Osteoblast (primary cell): Measurements from ENCODE around the gene FTO. TPM values are rescaled to one million over a fixed set of nuclear protein-coding genes. Genes with fewer than 3 reads are reported as not detected.

Source experiments
- DNase-seq: peaks from one replicate; pipeline ENCODE4 v3.0.0; 2011; ENCODE audit warnings: low spot score, mixed read lengths; ENCODE audit not compliant: insufficient read length; ENCODE audit errors: missing footprints
- H2AFZ ChIP-seq: 2 replicates; pipeline ENCODE4 v1.6.0; 2011; ENCODE audit warnings: mild to moderate bottlenecking, low read length
- H3K27ac ChIP-seq: 2 replicates; pipeline ENCODE4 v1.5.1; 2011; ENCODE audit warnings: mild to moderate bottlenecking, low read depth, low read length, moderate library complexity
- H3K27me3 ChIP-seq: 2 replicates; pipeline ENCODE4 v1.6.0; 2012; ENCODE audit warnings: mild to moderate bottlenecking, control low read depth, inconsistent platforms, low read length, moderate library complexity; ENCODE audit not compliant: insufficient read depth
- H3K36me3 ChIP-seq: 2 replicates; pipeline ENCODE4 v1.5.1; 2011; ENCODE audit warnings: mild to moderate bottlenecking, low read length, control low read depth, moderate library complexity; ENCODE audit not compliant: insufficient read depth
- H3K4me1 ChIP-seq: 2 replicates; pipeline ENCODE4 v1.5.1; 2011; ENCODE audit warnings: mild to moderate bottlenecking, low read length, control low read depth, moderate library complexity; ENCODE audit not compliant: insufficient read depth
- H3K4me2 ChIP-seq: 2 replicates; pipeline ENCODE4 v1.6.0; 2011; ENCODE audit warnings: mild to moderate bottlenecking, low read length; ENCODE audit not compliant: insufficient read depth
- H3K4me3 ChIP-seq: fragments of 200-600 bp; sonication (generic); 3 replicates; pipeline ENCODE4 v1.5.1; 2012; ENCODE audit warnings: mild to moderate bottlenecking, low read length, inconsistent platforms; ENCODE audit not compliant: insufficient read depth
- H3K79me2 ChIP-seq: 2 replicates; pipeline ENCODE4 v1.6.0; 2012; ENCODE audit warnings: mild to moderate bottlenecking, low read length, control low read depth, inconsistent platforms; ENCODE audit not compliant: insufficient read depth
- H3K9me3 ChIP-seq: 2 replicates; pipeline ENCODE4 v1.5.1; 2011; ENCODE audit warnings: low read depth, low read length, control low read depth
- H4K20me1 ChIP-seq: 2 replicates; pipeline ENCODE4 v1.6.0; 2012; ENCODE audit warnings: mild to moderate bottlenecking, low read length, control low read depth; ENCODE audit not compliant: insufficient read depth
- CTCF ChIP-seq: IDR thresholded peaks from 2 replicates; pipeline ENCODE4 v1.5.1; 2011; ENCODE audit warnings: mild to moderate bottlenecking, low read depth, low read length, moderate library complexity; ENCODE audit errors: extremely low read depth
- total RNA-seq: library from RNA; depleted of rRNA; stranded (reverse); fragments of >200 nt; gene quantifications from 2 replicates; pipeline ENCODE4 v1.2.3, GENCODE V29; 2012

The FTO gene
- total RNA-seq, 1 donor = 152 TPM

GRCh38 chr16:54027558-54027957 is 323.6 kb downstream of the FTO start:
- H3K4me1 ChIP-seq = peaks cover 23% of the 10 kb centered on the region
- H3K4me2 ChIP-seq = peak overlapping the region; percentile 49
- H3K36me3 ChIP-seq = no peaks in the 10 kb centered on the region
- no peak overlapping the region for H2AFZ ChIP-seq
- no peak for TF ChIP-seq CTCF
- peak overlapping the region; percentile 71 for H3K27ac ChIP-seq
- no peaks in the 10 kb centered on the region for H3K9me3 ChIP-seq
- no peaks in the 10 kb centered on the region for H3K79me2 ChIP-seq
- peak; percentile 51 for DNase-seq
- no peak overlapping the region for H3K4me3 ChIP-seq
- H3K27me3 ChIP-seq = no peaks in the 10 kb centered on the region
- H4K20me1 ChIP-seq = no peaks in the 10 kb centered on the region

GRCh38 chr16:54027995-54028394 is 324.0 kb downstream of the FTO start:
- Histone ChIP-seq H3K27me3 (no peaks in the 10 kb centered on the region), H3K9me3 (no peaks in the 10 kb centered on the region), H3K4me2 (peak overlapping the region; percentile 49), H3K27ac (peak overlapping the region; percentile 71), H4K20me1 (no peaks in the 10 kb centered on the region), H3K4me1 (peaks cover 23% of the 10 kb centered on the region), H2AFZ (no peak overlapping the region), H3K79me2 (no peaks in the 10 kb centered on the region), H3K4me3 (no peak overlapping the region), H3K36me3 (no peaks in the 10 kb centered on the region)
- DNase-seq = no peak
- TF ChIP-seq CTCF = no peak

- Histone ChIP-seq H3K79me2 (no peaks in the 10 kb centered on the region), H4K20me1 (no peaks in the 10 kb centered on the region), H3K36me3 (no peaks in the 10 kb centered on the region), H3K9me3 (no peaks in the 10 kb centered on the region), H3K4me3 (no peak overlapping the region), H3K4me1 (peaks cover 30% of the 10 kb centered on the region), H2AFZ (no peak overlapping the region), H3K27ac (no peak overlapping the region), H3K27me3 (no peaks in the 10 kb centered on the region), H3K4me2 (no peak overlapping the region)
- TF ChIP-seq CTCF = no peak
- no peak for DNase-seq
These were observed 326.5 kb downstream of the FTO start for GRCh38 chr16:54030451-54030850.

GRCh38 chr16:54031107-54031760 is 327.3 kb downstream of the FTO start:
- H3K27me3 ChIP-seq = no peaks in the 10 kb centered on the region
- TF ChIP-seq CTCF = no peak
- no peaks in the 10 kb centered on the region for H4K20me1 ChIP-seq
- no peaks in the 10 kb centered on the region for H3K9me3 ChIP-seq
- H3K79me2 ChIP-seq = no peaks in the 10 kb centered on the region
- H2AFZ ChIP-seq = no peak overlapping the region
- H3K4me3 ChIP-seq = no peak overlapping the region
- H3K36me3 ChIP-seq = no peaks in the 10 kb centered on the region
- H3K27ac ChIP-seq = peak overlapping the region; percentile 4
- H3K4me1 ChIP-seq = peaks cover 27% of the 10 kb centered on the region
- DNase-seq = no peak
- no peak overlapping the region for H3K4me2 ChIP-seq
